ENCODE results near the gene SPIRE1. TPM values are rescaled to one million over a fixed set of nuclear protein-coding genes. Genes with fewer than 3 reads are reported as not detected.
"Not testable (repeated sequence)": the region's sequence is repeated elsewhere in the genome, so short reads cannot be mapped to it uniquely, and the experiment has no call there.

The SPIRE1 gene
- total RNA-seq, 1 donor, result 27.7 TPM

- TF ChIP-seq CTCF (IDR thresholded peaks at IDR 0.05; ENCODE audit: insufficient read depth, low read length), result no peak
- H3K4me3 ChIP-seq (ENCODE audit: low read depth, low read length), result no peak overlapping the region
- DNase-seq (ENCODE audit: low read depth), result no peak
These were observed 98.6 kb downstream of the SPIRE1 start for GRCh38 chr18:12559319-12559718.

- TF ChIP-seq CTCF (IDR thresholded peaks at IDR 0.05; ENCODE audit: insufficient read depth, low read length), result no peak
- H3K4me3 ChIP-seq (ENCODE audit: low read depth, low read length), result no peak overlapping the region
- DNase-seq (ENCODE audit: low read depth), result no peak
These were observed 100.7 kb downstream of the SPIRE1 start for GRCh38 chr18:12556946-12557806.

- no peak for DNase-seq (ENCODE audit: low read depth)
- no peak overlapping the region for H3K4me3 ChIP-seq (ENCODE audit: low read depth, low read length)
- no peak for TF ChIP-seq CTCF (IDR thresholded peaks at IDR 0.05; ENCODE audit: insufficient read depth, low read length)
These were observed 103.0 kb downstream of the SPIRE1 start for GRCh38 chr18:12554796-12555388.

GRCh38 chr18:12552879-12553242 is 105.0 kb downstream of the SPIRE1 start:
- TF ChIP-seq CTCF (IDR thresholded peaks at IDR 0.05; ENCODE audit: insufficient read depth, low read length), result no peak
- no peak overlapping the region for H3K4me3 ChIP-seq (ENCODE audit: low read depth, low read length)
- DNase-seq (ENCODE audit: low read depth), result no peak

DNA sequence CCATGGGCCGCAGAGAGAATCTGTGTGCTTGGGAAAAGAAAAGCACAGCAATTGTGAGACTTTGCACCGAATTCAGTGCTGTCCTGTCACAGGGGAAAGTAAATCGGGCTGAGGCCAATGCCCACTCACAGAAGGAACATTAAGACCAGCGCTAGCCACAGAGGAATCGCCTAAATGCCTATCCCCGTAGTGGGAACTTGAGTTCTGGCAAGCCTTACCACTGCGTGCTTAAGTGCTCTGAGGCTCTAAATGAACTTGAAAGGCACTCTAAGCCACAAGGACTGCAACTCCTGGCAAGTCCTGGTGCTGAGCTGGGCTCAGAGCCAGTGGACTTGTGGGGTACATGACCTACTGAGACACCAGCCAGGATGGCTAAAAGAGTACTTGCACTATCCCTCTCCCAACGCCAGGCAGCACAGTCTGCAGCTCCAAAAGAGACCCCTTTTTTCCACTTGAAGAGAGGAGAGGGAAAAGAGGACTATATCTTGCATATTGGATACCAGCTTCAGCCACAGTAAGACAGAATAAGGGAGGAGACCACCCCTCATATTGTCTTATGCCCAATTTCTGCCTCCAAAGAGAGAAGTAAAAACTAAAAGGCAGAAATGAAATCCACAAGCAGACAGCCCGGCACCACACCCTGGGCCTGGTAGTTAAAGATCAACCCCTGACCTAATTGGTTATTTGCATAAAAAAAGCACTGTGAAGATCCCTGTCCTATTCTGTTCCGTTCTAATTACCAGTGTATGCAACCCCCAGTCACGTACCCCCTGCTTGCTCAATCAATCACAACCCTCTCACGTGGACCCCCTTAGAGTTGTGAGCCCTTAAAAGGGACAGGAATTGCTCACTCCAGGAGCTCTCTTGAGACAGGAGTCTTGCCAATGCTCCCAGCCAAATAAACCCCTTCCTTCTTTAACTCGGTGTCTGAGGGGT is 105.7 kb downstream of the SPIRE1 start:
- DNase-seq (ENCODE audit: low read depth), result peak; percentile 60
- not testable (repeated sequence) for H3K4me3 ChIP-seq (ENCODE audit: low read depth, low read length)

GRCh38 chr18:12551466-12551865 is 106.4 kb downstream of the SPIRE1 start:
- DNase-seq (ENCODE audit: low read depth); H3K4me3 ChIP-seq (ENCODE audit: low read depth, low read length): not testable (repeated sequence)

GRCh38 chr18:12543697-12544096 is 114.2 kb downstream of the SPIRE1 start:
- no peak overlapping the region for H3K4me3 ChIP-seq (ENCODE audit: low read depth, low read length)
- no peak for TF ChIP-seq CTCF (IDR thresholded peaks at IDR 0.05; ENCODE audit: insufficient read depth, low read length)
- peak; percentile 9 for DNase-seq (ENCODE audit: low read depth)
